Erythroblast (primary cell): ENCODE measurements around the gene DNAJC1.

Experiments
- GATA1 ChIP-seq: IDR thresholded peaks from 2 replicates; pipeline ENCODE4 v1.6.1; 2011; ENCODE audit warnings: low read depth, mild to moderate bottlenecking, control low read depth, low read length, moderate library complexity
- POLR2A ChIP-seq: IDR thresholded peaks from 2 replicates; pipeline ENCODE4 v1.6.1; 2011; ENCODE audit warnings: mild to moderate bottlenecking, low read length

DNA sequence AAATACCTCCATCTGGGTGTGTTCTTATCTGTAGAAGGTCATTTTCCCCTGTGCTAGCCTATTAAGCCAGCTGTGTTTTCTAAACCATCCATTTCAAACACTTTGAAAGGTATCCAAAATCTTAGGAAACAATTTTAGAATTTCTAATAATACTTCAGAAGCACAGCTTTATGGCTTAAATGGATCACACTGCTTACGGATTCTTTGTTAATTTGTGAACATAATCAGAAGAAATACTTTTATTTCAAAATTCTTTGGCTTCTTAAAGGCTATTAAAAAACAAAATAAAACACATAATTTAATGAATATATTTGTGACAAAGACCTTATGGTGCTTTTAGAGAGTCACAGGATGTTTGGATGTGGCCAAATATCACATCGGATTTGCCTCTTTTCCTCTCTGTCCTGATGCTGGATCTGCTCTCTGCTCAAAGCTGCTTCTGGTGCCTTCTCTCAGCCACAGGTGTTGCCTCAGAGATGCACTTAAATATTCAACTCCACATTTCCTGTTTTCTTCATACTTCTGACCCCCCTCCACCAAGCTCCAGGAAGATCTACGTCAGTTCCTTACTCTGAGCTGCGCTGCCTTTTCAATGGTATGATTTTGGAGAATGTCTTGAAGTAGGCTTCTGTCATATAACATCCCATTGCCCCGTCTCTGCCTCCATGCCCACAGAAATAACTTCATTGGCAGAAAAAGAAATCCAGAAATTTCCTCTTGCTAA is 238.9 kb downstream of the DNAJC1 start:
- TF ChIP-seq POLR2A (no peak), GATA1 (no peak)
